Measurements from ENCODE around the gene MBNL1. TPM values are rescaled to one million over a fixed set of nuclear protein-coding genes. Genes with fewer than 3 reads are reported as not detected.
A peak's percentile ranks its signal among the peaks of the same experiment; 100 is the strongest.

Gene MBNL1
- total RNA-seq, 1 donor from 2014 or later: 229 TPM

GRCh38 chr3:152304160-152304559, 35.4 kb downstream of the MBNL1 start:
- Histone ChIP-seq H3K27ac (no peak overlapping the region), H3K4me3 (no peak overlapping the region), H3K9me3 (no peaks in the 10 kb centered on the region), H3K27me3 (no peaks in the 10 kb centered on the region), H3K4me1 (peaks cover 92% of the 10 kb centered on the region), H3K36me3 (peaks cover 30% of the 10 kb centered on the region)
- TF ChIP-seq, protein P1, sequence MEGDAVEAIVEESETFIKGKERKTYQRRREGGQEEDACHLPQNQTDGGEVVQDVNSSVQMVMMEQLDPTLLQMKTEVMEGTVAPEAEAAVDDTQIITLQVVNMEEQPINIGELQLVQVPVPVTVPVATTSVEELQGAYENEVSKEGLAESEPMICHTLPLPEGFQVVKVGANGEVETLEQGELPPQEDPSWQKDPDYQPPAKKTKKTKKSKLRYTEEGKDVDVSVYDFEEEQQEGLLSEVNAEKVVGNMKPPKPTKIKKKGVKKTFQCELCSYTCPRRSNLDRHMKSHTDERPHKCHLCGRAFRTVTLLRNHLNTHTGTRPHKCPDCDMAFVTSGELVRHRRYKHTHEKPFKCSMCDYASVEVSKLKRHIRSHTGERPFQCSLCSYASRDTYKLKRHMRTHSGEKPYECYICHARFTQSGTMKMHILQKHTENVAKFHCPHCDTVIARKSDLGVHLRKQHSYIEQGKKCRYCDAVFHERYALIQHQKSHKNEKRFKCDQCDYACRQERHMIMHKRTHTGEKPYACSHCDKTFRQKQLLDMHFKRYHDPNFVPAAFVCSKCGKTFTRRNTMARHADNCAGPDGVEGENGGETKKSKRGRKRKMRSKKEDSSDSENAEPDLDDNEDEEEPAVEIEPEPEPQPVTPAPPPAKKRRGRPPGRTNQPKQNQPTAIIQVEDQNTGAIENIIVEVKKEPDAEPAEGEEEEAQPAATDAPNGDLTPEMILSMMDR (IDR thresholded peaks at IDR 0.05): no peak
- no peak for DNase-seq
- intact Hi-C loops (cut with DNase I): no loop called here
- no peak for ATAC-seq

GRCh38 chr3:152305075-152305474, 36.3 kb downstream of the MBNL1 start:
- Histone ChIP-seq H3K4me1 (peaks cover 93% of the 10 kb centered on the region), H3K4me3 (no peak overlapping the region), H3K9me3 (no peaks in the 10 kb centered on the region), H3K27me3 (no peaks in the 10 kb centered on the region), H3K36me3 (peaks cover 23% of the 10 kb centered on the region), H3K27ac (no peak overlapping the region)
- no peak for ATAC-seq
- intact Hi-C loops (cut with DNase I): no loop called here
- no peak for DNase-seq
- TF ChIP-seq, protein P1 (IDR thresholded peaks at IDR 0.05): no peak

GRCh38 chr3:152307829-152308474, 39.2 kb downstream of the MBNL1 start:
- peaks cover 75% of the 10 kb centered on the region for H3K4me1 ChIP-seq
- intact Hi-C loops (cut with DNase I): no loop called here

GRCh38 chr3:152308475-152308844, 39.7 kb downstream of the MBNL1 start:
- Histone ChIP-seq H3K9me3 (no peaks in the 10 kb centered on the region), H3K4me1 (peaks cover 70% of the 10 kb centered on the region), H3K36me3 (peaks cover 8% of the 10 kb centered on the region), H3K27me3 (no peaks in the 10 kb centered on the region), H3K27ac (peak overlapping the region; percentile 58), H3K4me3 (no peak overlapping the region)
- intact Hi-C loops (cut with DNase I): no loop called here
- no peak for ATAC-seq
- TF ChIP-seq, protein P1 (IDR thresholded peaks at IDR 0.05): no peak
- no peak for DNase-seq

More at GRCh38 chr3:152307829-152308474, 39.2 kb downstream of the MBNL1 start:
- ATAC-seq (peak; percentile 95), DNase-seq (no peak)
- peaks cover 8% of the 10 kb centered on the region for H3K36me3 ChIP-seq
- TF ChIP-seq, protein P1 (IDR thresholded peaks at IDR 0.05): no peak
- no peak overlapping the region for H3K4me3 ChIP-seq
- H3K9me3 ChIP-seq: no peaks in the 10 kb centered on the region
- H3K27ac ChIP-seq: peak overlapping the region; percentile 58
- H3K27me3 ChIP-seq: no peaks in the 10 kb centered on the region

- no peaks in the 10 kb centered on the region for H3K9me3 ChIP-seq
- H3K36me3 ChIP-seq: peaks cover 8% of the 10 kb centered on the region
- no peak overlapping the region for H3K4me3 ChIP-seq
- TF ChIP-seq, protein P1 (IDR thresholded peaks at IDR 0.05): no peak
- no peaks in the 10 kb centered on the region for H3K27me3 ChIP-seq
- peak overlapping the region; percentile 58 for H3K27ac ChIP-seq
- intact Hi-C loops (cut with DNase I): no loop called here
- ATAC-seq (no peak), DNase-seq (no peak)
- peaks cover 71% of the 10 kb centered on the region for H3K4me1 ChIP-seq
Measured at GRCh38 chr3:152309031-152309430, 40.3 kb downstream of the MBNL1 start.

All from upper lobe of right lung (tissue), 1 donor.